ENCODE measurements around the gene RANBP17.

Gene RANBP17

DNA sequence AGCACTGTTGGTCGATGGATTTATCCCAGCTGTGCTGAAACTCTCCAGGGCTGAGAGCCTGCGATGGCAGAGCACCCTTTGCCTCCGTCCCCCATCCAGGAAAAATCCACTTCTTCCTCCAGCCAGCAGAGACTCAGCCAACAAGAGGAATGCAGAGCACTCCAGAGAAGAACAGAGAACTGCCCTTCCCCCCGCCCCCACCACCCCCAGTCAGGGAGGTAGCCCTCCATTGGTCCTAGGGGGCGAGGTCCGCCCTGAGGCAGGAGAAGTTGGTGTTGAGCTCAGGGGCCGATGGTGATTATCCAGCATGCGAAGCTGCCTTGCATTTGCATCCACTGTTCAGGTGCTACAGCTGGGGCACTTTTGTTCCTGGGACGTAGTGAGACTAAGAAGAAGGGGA is 456.2 kb downstream of the RANBP17 start:
- no peak overlapping the region for H3K4me3 ChIP-seq (ENCODE audit: low read depth, low read length)
- DNase-seq (ENCODE audit: low read depth): no peak
- in situ Hi-C loops (cut with HindIII; ENCODE audit: low sequenced_read_pairs): no loop called here
- TF ChIP-seq CTCF (IDR thresholded peaks at IDR 0.05; ENCODE audit: low read depth, low read length, missing control alignments): no peak

DNA sequence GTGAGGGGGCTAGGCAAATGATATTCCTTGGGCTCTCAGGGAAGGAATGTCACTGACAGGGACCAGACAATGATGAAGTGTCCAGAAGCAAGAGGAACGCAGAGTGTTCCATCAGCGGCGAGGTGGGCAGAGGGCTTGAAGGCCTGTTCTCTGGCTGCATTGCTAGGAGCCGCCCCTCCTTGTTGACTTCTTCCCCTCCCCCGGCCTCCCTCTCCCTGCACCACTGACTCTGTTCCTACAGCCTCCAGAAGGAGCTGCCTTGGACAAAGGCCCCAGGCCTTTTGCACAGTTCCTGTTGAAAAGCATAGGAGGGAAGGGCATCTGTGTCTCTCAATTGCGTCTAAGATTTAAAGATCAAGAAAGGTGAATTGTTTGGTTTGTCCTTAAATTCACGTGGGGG is 459.6 kb downstream of the RANBP17 start:
- in situ Hi-C loops (cut with HindIII; ENCODE audit: low sequenced_read_pairs): no loop called here
- no peak for DNase-seq (ENCODE audit: low read depth)
- no peak overlapping the region for H3K4me3 ChIP-seq (ENCODE audit: low read depth, low read length)
- TF ChIP-seq CTCF (IDR thresholded peaks at IDR 0.05; ENCODE audit: low read depth, low read length, missing control alignments): no peak

- DNase-seq (ENCODE audit: low read depth): no peak
- no peak overlapping the region for H3K4me3 ChIP-seq (ENCODE audit: low read depth, low read length)
- TF ChIP-seq CTCF (IDR thresholded peaks at IDR 0.05; ENCODE audit: low read depth, low read length, missing control alignments): no peak
- in situ Hi-C loops (cut with HindIII; ENCODE audit: low sequenced_read_pairs): no loop called here
Observed at GRCh38 chr5:171322527-171322926, 460.7 kb downstream of the RANBP17 start.

DNA sequence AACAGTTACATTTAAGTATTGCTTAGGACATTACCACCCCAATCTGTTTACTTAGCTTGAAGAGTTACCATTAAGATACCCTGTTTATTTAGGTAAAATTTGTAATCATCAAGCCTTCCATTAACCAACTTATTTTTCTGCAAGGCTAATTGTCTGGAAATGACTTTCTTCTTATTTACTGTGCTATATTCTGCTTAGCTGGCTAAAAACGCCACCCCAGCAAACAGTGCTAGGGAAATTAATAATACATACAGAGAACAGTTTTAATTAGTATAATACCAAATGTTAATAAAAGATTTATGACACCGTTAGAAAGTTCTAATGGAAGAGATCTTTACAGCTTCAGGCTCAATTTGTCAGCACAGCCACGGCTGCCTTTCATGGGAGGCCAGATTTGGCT is 461.2 kb downstream of the RANBP17 start:
- no peak for DNase-seq (ENCODE audit: low read depth)
- in situ Hi-C loops (cut with HindIII; ENCODE audit: low sequenced_read_pairs): no loop called here
- TF ChIP-seq CTCF (IDR thresholded peaks at IDR 0.05; ENCODE audit: low read depth, low read length, missing control alignments): no peak
- no peak overlapping the region for H3K4me3 ChIP-seq (ENCODE audit: low read depth, low read length)

DNA sequence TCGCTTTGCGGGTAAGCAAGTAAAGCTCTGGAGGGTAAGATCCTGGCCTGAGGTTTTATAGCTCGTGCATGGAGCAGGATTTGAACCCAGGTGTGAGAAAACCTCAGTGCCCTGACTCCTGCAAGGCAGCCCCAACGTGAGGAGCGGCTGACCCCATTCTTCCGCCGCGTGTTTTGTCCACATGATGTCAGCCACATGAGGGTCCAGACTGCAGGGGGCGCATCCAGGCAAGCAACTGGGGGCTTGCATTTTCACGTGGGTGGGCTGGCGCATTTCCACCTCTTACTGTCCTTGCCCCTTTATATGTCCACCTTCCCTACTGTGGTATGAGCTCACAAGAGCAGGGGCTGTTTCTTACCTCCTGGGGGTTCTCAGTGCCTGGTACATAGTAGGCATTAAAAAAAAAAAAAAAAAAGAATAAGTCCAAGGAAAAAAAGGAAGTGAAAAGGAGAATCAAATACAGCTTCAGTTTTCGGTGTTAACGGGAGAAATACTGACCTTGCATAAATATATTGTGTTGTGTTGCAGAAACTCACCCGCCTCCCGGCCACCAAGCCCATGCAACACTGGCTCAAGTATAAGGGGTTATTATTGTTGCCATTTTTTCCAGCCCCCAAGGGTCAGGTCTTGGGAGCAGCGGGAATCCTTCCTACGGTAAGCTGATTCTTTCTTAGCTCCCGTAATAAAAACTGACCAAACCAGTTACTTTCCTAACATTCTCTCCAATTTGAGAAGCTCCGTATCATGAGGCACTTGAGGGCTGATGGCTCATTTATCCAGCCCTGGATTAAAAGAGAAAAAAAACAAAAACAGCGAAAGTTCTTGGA is 462.2 kb downstream of the RANBP17 start:
- in situ Hi-C loops (cut with HindIII; ENCODE audit: low sequenced_read_pairs): no loop called here

GRCh38 chr5:171330021-171330420 is 468.2 kb downstream of the RANBP17 start:
- in situ Hi-C loops (cut with HindIII; ENCODE audit: low sequenced_read_pairs): no loop called here
- no peak for DNase-seq (ENCODE audit: low read depth)
- no peak overlapping the region for H3K4me3 ChIP-seq (ENCODE audit: low read depth, low read length)
- no peak for TF ChIP-seq CTCF (IDR thresholded peaks at IDR 0.05; ENCODE audit: low read depth, low read length, missing control alignments)

More for the DNA sequence above, 462.2 kb downstream of the RANBP17 start:
- DNase-seq (ENCODE audit: low read depth): no peak
- no peak overlapping the region for H3K4me3 ChIP-seq (ENCODE audit: low read depth, low read length)
- no peak for TF ChIP-seq CTCF (IDR thresholded peaks at IDR 0.05; ENCODE audit: low read depth, low read length, missing control alignments)

All from astrocyte of the cerebellum (primary cell).